Ishikawa (cell line): ENCODE data around the gene ZRANB3.

Experiments
- CEBPB ChIP-seq: IDR thresholded peaks from 2 replicates; pipeline ENCODE4 v1.6.1; 2012
- CREB1 ChIP-seq: IDR thresholded peaks from 2 replicates; pipeline ENCODE4 v1.6.1; 2012; ENCODE audit warnings: low read depth
- EGR1 ChIP-seq: IDR thresholded peaks from 2 replicates; pipeline ENCODE4 v1.6.1; 2012
- EP300 ChIP-seq: IDR thresholded peaks from 2 replicates; pipeline ENCODE4 v1.6.1; 2012; ENCODE audit warnings: borderline replicate concordance
- FOXM1 ChIP-seq: IDR thresholded peaks from 2 replicates; pipeline ENCODE4 v1.6.1; 2012; ENCODE audit warnings: low read depth, borderline replicate concordance
- NFIC ChIP-seq: IDR thresholded peaks from 2 replicates; pipeline ENCODE4 v1.6.1; 2012
- RAD21 ChIP-seq: IDR thresholded peaks from 2 replicates; pipeline ENCODE4 v1.6.1; 2012; ENCODE audit warnings: low read depth
- TAF1 ChIP-seq: IDR thresholded peaks from 2 replicates; pipeline ENCODE4 v1.6.1; 2012; ENCODE audit warnings: low read depth, mild to moderate bottlenecking
- TCF12 ChIP-seq: IDR thresholded peaks from 2 replicates; pipeline ENCODE4 v1.6.1; 2012; ENCODE audit warnings: low read depth
- TEAD4 ChIP-seq: IDR thresholded peaks from 2 replicates; pipeline ENCODE4 v1.6.1; 2012
- YY1 ChIP-seq: IDR thresholded peaks from 2 replicates; pipeline ENCODE4 v1.6.1; 2012; ENCODE audit warnings: low read depth
- ZBTB7A ChIP-seq: IDR thresholded peaks from 2 replicates; pipeline ENCODE4 v1.6.1; 2012; ENCODE audit warnings: low read depth
- TF ChIP-seq, protein P1 (sequence below): IDR thresholded peaks from 2 replicates; pipeline ENCODE4 v1.6.1; 2012
- TF ChIP-seq, protein P2 (sequence below): IDR thresholded peaks from 2 replicates; pipeline ENCODE4 v1.6.1; 2012; ENCODE audit warnings: low read depth, mild to moderate bottlenecking
- TF ChIP-seq, protein P3 (sequence below): IDR thresholded peaks from 2 replicates; pipeline ENCODE4 v1.6.1; 2012

The ZRANB3 gene

DNA sequence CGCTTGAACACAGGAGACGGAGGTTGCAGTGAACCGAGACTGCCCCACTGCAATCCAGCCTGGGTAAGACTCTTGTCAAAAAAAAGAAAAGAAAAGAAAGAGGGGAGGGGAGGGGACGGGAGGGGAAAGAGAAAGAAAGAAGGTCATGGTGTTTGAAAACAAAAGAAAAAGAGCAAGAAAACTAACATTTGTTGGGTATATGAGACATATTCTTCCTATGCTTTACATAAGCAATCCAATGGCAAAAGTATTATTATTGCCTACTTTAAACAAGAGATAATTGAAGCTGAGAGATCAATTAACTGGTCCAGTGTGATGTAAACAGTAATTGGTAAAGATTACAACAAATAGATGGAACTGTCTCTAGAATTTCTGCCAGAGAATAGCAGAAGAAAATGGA lies 157.3 kb downstream of the ZRANB3 start:
- TF ChIP-seq TCF12 = no peak
- TF ChIP-seq EGR1 = no peak
- TF ChIP-seq TAF1 = no peak
- TF ChIP-seq YY1 = no peak
- TF ChIP-seq ZBTB7A = no peak
- TF ChIP-seq, protein P1, sequence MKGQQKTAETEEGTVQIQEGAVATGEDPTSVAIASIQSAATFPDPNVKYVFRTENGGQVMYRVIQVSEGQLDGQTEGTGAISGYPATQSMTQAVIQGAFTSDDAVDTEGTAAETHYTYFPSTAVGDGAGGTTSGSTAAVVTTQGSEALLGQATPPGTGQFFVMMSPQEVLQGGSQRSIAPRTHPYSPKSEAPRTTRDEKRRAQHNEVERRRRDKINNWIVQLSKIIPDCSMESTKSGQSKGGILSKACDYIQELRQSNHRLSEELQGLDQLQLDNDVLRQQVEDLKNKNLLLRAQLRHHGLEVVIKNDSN = no peak
- TF ChIP-seq, protein P2, sequence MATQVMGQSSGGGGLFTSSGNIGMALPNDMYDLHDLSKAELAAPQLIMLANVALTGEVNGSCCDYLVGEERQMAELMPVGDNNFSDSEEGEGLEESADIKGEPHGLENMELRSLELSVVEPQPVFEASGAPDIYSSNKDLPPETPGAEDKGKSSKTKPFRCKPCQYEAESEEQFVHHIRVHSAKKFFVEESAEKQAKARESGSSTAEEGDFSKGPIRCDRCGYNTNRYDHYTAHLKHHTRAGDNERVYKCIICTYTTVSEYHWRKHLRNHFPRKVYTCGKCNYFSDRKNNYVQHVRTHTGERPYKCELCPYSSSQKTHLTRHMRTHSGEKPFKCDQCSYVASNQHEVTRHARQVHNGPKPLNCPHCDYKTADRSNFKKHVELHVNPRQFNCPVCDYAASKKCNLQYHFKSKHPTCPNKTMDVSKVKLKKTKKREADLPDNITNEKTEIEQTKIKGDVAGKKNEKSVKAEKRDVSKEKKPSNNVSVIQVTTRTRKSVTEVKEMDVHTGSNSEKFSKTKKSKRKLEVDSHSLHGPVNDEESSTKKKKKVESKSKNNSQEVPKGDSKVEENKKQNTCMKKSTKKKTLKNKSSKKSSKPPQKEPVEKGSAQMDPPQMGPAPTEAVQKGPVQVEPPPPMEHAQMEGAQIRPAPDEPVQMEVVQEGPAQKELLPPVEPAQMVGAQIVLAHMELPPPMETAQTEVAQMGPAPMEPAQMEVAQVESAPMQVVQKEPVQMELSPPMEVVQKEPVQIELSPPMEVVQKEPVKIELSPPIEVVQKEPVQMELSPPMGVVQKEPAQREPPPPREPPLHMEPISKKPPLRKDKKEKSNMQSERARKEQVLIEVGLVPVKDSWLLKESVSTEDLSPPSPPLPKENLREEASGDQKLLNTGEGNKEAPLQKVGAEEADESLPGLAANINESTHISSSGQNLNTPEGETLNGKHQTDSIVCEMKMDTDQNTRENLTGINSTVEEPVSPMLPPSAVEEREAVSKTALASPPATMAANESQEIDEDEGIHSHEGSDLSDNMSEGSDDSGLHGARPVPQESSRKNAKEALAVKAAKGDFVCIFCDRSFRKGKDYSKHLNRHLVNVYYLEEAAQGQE = no peak
- no peak for TF ChIP-seq CREB1
- TF ChIP-seq EP300 = no peak
- TF ChIP-seq FOXM1 = no peak
- TF ChIP-seq CEBPB = no peak

DNA sequence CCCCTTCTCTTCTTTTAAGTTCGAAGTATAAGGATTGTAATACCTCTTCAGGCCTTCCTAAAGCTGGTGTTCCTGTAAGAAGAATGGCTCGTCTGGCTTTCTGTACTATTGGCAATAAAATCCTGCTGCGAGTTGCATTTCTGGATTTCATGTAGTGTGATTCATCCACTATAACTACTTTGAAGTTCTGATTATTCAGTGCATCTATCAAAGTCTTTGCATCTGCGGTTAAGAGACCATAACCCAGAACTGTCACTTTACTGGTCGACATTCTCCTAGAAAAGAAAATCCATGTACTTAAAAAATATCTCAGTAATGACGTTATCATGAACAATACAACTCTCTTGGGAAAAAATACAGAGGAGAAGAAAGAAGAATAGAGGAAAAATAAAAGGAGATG lies 181.1 kb downstream of the ZRANB3 start:
- TF ChIP-seq TAF1 (no peak), ZBTB7A (no peak), CEBPB (no peak), FOXM1 (no peak), TCF12 (no peak), YY1 (no peak)
- TF ChIP-seq, protein P3, sequence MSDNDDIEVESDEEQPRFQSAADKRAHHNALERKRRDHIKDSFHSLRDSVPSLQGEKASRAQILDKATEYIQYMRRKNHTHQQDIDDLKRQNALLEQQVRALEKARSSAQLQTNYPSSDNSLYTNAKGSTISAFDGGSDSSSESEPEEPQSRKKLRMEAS = no peak

DNA sequence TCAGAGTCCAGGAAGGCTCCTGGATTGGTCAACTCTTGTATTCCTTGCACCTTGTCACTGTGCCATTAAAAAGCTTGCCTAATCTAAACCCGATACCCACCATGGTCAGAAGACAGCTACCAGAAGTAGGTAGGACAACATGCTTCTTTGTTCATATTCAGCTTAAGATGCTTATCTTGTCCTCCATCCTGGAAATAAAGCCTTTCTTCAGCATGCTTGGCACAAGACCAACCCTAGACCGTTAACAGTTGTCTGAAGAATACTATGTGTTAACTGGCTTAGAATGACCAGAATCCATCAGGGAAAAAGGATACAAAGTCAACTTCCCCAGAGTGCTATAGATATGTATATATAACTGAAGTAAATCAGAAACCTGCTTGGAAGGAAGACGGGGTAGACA lies 193.9 kb downstream of the ZRANB3 start:
- TF ChIP-seq, protein P2 = no peak
- TF ChIP-seq NFIC (no peak), RAD21 (no peak), TEAD4 (no peak), CEBPB (no peak), TCF12 (no peak), YY1 (no peak), ZBTB7A (no peak), CREB1 (no peak), TAF1 (no peak), EGR1 (no peak), EP300 (no peak), FOXM1 (no peak)
- TF ChIP-seq, protein P3 = no peak
- TF ChIP-seq, protein P1 = no peak

DNA sequence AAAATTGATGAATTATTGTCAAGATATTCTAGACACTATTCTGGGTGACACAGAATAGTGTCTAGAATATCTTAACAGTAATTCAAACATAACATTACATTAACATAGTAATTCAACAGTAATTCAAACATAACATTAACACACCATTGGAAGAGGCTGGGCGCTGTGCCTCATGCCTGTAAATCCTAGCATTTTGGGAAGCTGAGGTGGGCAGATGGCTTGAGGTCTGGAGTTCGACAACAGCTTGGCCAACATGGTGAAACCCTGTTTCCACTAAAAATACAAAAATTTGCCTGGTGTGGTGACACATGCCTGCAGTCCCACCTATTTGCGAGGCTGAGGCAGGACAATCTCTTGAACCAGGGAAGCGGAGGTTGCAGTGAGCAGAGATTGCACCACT lies 195.8 kb downstream of the ZRANB3 start:
- TF ChIP-seq FOXM1 = no peak
- TF ChIP-seq, protein P3 = no peak
- TF ChIP-seq NFIC = no peak
- TF ChIP-seq EP300 = no peak
- TF ChIP-seq, protein P1 = no peak
- no peak for TF ChIP-seq TAF1

DNA sequence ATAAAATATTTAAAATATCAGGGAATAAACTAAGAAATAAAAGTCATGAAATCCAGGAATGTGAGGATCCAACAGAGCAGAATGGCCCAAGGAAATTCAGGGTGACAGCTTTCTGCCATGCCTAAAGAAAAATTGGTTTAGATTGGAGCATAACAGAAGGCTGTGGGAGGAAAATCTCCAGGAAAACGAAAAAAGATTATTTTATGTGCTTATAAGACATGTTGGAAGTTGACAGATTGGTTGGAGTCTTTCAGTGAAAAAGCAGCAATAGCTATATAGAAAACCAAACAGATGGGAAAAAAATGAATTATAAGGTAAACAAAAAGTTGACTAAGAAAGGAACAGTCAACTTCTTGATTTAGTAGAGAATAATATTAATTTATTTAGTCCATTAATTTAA lies 203.9 kb downstream of the ZRANB3 start:
- no peak for TF ChIP-seq YY1
- TF ChIP-seq, protein P2 = no peak
